ENCODE data around the gene PNPLA7. TPM values are rescaled to one million over a fixed set of nuclear protein-coding genes. Genes with fewer than 3 reads are reported as not detected.

Gene PNPLA7
- total and polyA plus RNA-seq, 2 of the 8 experiments (the other 6 are each of a cell fraction or from before 2014, with no cell fraction given), result 0.35 to 0.47 TPM

GRCh38 chr9:137486141-137486490, 64.1 kb downstream of the PNPLA7 start (continued):
- TF ChIP-seq KDM5A (IDR thresholded peaks at IDR 0.05; ENCODE audit: low read length) (no peak), MAFK (IDR thresholded peaks at IDR 0.05; ENCODE audit: low read depth, low read length) (no peak), BACH1 (IDR thresholded peaks at IDR 0.05; ENCODE audit: low read length) (no peak), SP4 (IDR thresholded peaks at IDR 0.05; ENCODE audit: low read length) (no peak), CBX8 (IDR thresholded peaks at IDR 0.05; ENCODE audit: borderline replicate concordance, low read depth, low read length) (no peak), EGR1 (IDR thresholded peaks at IDR 0.05; ENCODE audit: borderline replicate concordance, low read depth, low read length) (no peak), KDM4A (IDR thresholded peaks at IDR 0.05; ENCODE audit: low read depth, low read length, severe bottlenecking) (no peak)

All from H1 (cell line).